Measurements from ENCODE around the gene SDSL. TPM values are rescaled to one million over a fixed set of nuclear protein-coding genes. Genes with fewer than 3 reads are reported as not detected.

SDSL gene
- total and polyA plus RNA-seq, 10 of the 15 experiments (the other 5 are each of a cell fraction or from before 2014, with no cell fraction given) = 0.18 to 4.4 (median 1.0) TPM

GRCh38 chr12:113467502-113468364 lies 45.6 kb downstream of the SDSL start (continued):
- TF ChIP-seq ZBTB11 (CRISPR knock-in tag; IDR thresholded peaks at IDR 0.05) (no peak), YBX1 (IDR thresholded peaks at IDR 0.05) (no peak), SUPT20H (IDR thresholded peaks at IDR 0.05; ENCODE audit: borderline replicate concordance, control insufficient read depth, low read depth, low read length) (no peak), PKNOX1 (IDR thresholded peaks at IDR 0.05) (no peak)
